ENCODE data around the gene NDUFS1.
A peak's percentile ranks its signal among the peaks of the same experiment; 100 is the strongest.
"Not testable (repeated sequence)": the region's sequence is repeated elsewhere in the genome, so short reads cannot be mapped to it uniquely, and the experiment has no call there.

NDUFS1 gene

DNA sequence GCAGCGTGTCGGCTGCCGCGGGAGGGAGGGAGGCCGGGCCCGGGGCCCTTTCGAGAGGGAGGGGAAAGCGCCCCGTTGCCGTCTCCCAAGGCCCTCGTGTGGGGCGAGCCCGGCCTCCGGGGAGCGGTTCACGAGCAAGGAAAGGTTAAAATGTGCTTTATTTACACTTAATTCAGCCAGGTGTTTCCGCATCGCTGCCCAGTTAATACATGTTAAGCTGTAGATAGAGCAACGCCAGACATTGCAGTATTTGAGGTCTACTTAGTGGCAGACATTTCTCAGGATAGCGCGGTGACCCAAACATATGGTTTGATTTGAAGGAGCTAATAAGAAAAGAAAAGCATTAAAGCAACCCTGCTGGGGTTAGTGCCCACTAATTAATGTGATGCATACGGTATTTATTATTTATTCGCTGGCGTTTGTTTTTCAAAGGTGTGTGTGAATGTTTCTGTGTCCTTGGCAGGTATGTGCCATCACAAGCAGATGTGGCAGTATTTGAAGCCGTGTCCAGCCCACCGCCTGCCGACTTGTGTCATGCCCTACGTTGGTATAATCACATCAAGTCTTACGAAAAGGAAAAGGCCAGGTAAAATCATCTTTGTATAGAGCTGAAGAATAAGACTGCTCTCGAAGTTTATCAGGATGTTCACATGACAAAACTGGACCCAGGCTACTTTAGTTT is 1.0 kb upstream of the NDUFS1 start:
- DNase-seq (ENCODE audit: low read depth): peak; percentile 45
- H3K4me3 ChIP-seq (ENCODE audit: low read length): peak overlapping the region; percentile 84
- TF ChIP-seq, protein P1, sequence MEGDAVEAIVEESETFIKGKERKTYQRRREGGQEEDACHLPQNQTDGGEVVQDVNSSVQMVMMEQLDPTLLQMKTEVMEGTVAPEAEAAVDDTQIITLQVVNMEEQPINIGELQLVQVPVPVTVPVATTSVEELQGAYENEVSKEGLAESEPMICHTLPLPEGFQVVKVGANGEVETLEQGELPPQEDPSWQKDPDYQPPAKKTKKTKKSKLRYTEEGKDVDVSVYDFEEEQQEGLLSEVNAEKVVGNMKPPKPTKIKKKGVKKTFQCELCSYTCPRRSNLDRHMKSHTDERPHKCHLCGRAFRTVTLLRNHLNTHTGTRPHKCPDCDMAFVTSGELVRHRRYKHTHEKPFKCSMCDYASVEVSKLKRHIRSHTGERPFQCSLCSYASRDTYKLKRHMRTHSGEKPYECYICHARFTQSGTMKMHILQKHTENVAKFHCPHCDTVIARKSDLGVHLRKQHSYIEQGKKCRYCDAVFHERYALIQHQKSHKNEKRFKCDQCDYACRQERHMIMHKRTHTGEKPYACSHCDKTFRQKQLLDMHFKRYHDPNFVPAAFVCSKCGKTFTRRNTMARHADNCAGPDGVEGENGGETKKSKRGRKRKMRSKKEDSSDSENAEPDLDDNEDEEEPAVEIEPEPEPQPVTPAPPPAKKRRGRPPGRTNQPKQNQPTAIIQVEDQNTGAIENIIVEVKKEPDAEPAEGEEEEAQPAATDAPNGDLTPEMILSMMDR (conservative IDR thresholded peaks at IDR 0.05; ENCODE audit: low read length): no peak

GRCh38 chr2:206158563-206159345 is 490 bp downstream of the NDUFS1 start:
- DNase-seq (ENCODE audit: low read depth): peak; percentile 27
- TF ChIP-seq, protein P1 (conservative IDR thresholded peaks at IDR 0.05; ENCODE audit: low read length): no peak
- peak overlapping the region; percentile 96 for H3K4me3 ChIP-seq (ENCODE audit: low read length)

DNA sequence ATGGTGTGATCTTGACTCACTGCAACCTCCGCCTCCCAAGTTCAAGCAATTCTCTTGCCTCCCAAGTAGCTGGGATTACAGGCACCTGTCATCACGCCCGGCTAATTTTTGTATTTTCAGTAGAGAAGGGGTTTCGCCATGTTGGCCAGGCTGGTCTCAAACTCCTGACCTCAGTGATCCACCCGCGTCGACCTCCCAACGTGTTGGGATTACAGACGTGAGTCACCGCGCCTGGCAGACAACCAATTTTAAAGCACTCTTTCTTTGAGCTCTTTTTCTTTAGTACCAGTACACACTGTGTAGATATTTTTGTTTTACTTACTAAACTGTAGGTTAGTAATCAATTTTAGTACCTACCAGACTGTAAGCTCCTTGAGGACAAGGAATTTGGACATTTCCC is 2.2 kb downstream of the NDUFS1 start:
- H3K4me3 ChIP-seq (ENCODE audit: low read length); DNase-seq (ENCODE audit: low read depth): not testable (repeated sequence)

GRCh38 chr2:206154197-206154596 is 5.0 kb downstream of the NDUFS1 start:
- peak; percentile 6 for DNase-seq (ENCODE audit: low read depth)
- H3K4me3 ChIP-seq (ENCODE audit: low read length): no peak overlapping the region
- TF ChIP-seq, protein P1 (conservative IDR thresholded peaks at IDR 0.05; ENCODE audit: low read length): no peak

- no peak for DNase-seq (ENCODE audit: low read depth)
- TF ChIP-seq, protein P1 (conservative IDR thresholded peaks at IDR 0.05; ENCODE audit: low read length): no peak
- H3K4me3 ChIP-seq (ENCODE audit: low read length): no peak overlapping the region
These were observed 8.6 kb downstream of the NDUFS1 start for GRCh38 chr2:206150631-206151030.

DNA sequence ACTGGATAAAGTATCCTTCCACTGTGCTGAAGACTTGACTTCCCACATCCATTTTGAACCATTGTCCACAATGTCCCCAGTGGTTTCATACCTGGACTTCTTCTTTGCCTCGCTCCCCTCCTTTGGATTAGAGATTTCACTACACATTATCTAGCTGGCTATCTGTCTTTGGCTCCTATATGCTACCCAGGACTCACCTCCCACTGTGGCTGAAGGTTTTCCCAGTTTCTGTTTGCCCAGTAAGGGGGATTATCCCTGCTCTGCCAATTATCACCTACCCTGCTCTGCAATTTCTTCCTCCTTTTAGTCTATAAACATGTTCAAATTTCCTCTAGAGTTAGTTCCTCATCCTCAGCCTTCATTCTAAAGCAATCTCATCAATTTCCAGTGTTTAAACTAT is 9.1 kb downstream of the NDUFS1 start:
- TF ChIP-seq, protein P1 (conservative IDR thresholded peaks at IDR 0.05; ENCODE audit: low read length): no peak
- no peak overlapping the region for H3K4me3 ChIP-seq (ENCODE audit: low read length)
- no peak for DNase-seq (ENCODE audit: low read depth)

DNA sequence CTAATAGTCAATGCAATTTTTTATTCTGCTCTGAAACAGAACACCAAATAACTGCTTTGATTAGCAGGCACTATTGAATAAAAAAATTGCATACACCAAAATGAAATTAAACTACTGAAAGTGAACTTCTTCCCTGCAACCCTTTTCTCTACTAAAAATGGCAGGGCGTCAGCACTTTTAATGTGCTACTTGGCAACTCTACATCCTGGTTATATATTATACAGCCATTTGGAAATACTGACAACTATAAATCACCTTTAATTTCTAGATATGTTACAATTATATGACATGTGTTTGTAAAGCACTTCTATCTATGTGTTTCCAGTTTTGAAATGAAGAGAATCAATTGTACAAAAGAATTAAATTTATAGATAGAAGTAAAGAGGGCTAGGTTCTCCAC is 9.9 kb downstream of the NDUFS1 start:
- TF ChIP-seq, protein P1 (conservative IDR thresholded peaks at IDR 0.05; ENCODE audit: low read length): no peak
- no peak for DNase-seq (ENCODE audit: low read depth)
- H3K4me3 ChIP-seq (ENCODE audit: low read length): no peak overlapping the region

All from AG10803 (cell line).